Neutrophil (primary cell): ENCODE measurements around the gene HSD17B12.
"Not testable (repeated sequence)": the region's sequence is repeated elsewhere in the genome, so short reads cannot be mapped to it uniquely, and the experiment has no call there.

Experiments
- H3K27ac ChIP-seq: fragments of 200-600 bp; sonication (generic); 2 replicates; pipeline ENCODE4 v1.5.1; 2016; ENCODE audit warnings: mild to moderate bottlenecking, moderate library complexity
- H3K27me3 ChIP-seq: fragments of 200-600 bp; sonication (generic); 2 replicates; pipeline ENCODE4 v1.6.0; 2016; ENCODE audit warnings: mild to moderate bottlenecking
- H3K36me3 ChIP-seq: fragments of 200-600 bp; sonication (generic); 2 replicates; pipeline ENCODE4 v1.5.1; 2017
- H3K4me1 ChIP-seq, 2 experiments: fragments of 200-600 bp in 1 of 2; sonication (generic) in 1 of 2; 1 replicate in 1 of 2; 2 replicates in 1 of 2; pipeline versions ENCODE4 v1.5.1 to v1.6.1; 2013 to 2016; ENCODE audit warnings: low read depth in 1 of 2, low read length in 1 of 2, mild to moderate bottlenecking in 1 of 2, moderate library complexity in 1 of 2; ENCODE audit not compliant: control insufficient read depth in 1 of 2, insufficient read depth in 1 of 2
- H3K4me3 ChIP-seq, 2 experiments: fragments of 200-600 bp in 1 of 2; sonication (generic) in 1 of 2; 1 replicate in 1 of 2; 2 replicates in 1 of 2; pipeline ENCODE4 v1.5.1; 2013 to 2016; ENCODE audit warnings: low read depth in 1 of 2, low read length in 1 of 2, mild to moderate bottlenecking in 1 of 2, moderate library complexity in 1 of 2
- H3K9me3 ChIP-seq: fragments of 200-600 bp; sonication (generic); 2 replicates; pipeline ENCODE4 v1.5.1; 2016
- TF ChIP-seq, protein P1 (sequence below): fragments of 200-600 bp; sonication (generic); IDR thresholded peaks from 2 replicates; pipeline ENCODE4 v1.5.1; 2016; ENCODE audit warnings: antibody characterized with exemption

The HSD17B12 gene

DNA sequence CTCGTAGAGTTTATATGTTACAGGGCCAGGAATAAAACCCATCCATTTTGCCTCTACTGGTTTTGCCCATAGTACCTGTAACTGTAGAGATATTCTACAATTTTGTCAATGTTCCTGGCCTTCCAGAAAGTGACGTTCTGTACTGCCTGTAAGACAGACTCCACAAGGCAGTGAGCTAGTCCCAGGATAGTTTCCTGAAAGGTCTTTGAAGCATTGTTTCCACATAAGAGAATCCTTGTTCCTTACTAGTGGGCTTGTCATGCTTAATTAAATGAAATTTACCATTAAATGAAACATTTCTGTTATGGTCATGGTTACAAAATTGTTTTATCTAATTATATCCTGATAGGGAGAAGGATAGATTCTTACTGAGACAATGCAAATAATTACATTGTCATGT is 80.4 kb downstream of the HSD17B12 start:
- H3K36me3 ChIP-seq = no peaks in the 10 kb centered on the region
- peaks cover 19 to 22% of the 10 kb centered on the region in 2 experiments for H3K4me1 ChIP-seq
- H3K27me3 ChIP-seq = no peaks in the 10 kb centered on the region
- H3K4me3 ChIP-seq = no peak overlapping the region
- no peaks in the 10 kb centered on the region for H3K9me3 ChIP-seq
- H3K27ac ChIP-seq = no peak overlapping the region
- TF ChIP-seq, protein P1, sequence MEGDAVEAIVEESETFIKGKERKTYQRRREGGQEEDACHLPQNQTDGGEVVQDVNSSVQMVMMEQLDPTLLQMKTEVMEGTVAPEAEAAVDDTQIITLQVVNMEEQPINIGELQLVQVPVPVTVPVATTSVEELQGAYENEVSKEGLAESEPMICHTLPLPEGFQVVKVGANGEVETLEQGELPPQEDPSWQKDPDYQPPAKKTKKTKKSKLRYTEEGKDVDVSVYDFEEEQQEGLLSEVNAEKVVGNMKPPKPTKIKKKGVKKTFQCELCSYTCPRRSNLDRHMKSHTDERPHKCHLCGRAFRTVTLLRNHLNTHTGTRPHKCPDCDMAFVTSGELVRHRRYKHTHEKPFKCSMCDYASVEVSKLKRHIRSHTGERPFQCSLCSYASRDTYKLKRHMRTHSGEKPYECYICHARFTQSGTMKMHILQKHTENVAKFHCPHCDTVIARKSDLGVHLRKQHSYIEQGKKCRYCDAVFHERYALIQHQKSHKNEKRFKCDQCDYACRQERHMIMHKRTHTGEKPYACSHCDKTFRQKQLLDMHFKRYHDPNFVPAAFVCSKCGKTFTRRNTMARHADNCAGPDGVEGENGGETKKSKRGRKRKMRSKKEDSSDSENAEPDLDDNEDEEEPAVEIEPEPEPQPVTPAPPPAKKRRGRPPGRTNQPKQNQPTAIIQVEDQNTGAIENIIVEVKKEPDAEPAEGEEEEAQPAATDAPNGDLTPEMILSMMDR = no peak

DNA sequence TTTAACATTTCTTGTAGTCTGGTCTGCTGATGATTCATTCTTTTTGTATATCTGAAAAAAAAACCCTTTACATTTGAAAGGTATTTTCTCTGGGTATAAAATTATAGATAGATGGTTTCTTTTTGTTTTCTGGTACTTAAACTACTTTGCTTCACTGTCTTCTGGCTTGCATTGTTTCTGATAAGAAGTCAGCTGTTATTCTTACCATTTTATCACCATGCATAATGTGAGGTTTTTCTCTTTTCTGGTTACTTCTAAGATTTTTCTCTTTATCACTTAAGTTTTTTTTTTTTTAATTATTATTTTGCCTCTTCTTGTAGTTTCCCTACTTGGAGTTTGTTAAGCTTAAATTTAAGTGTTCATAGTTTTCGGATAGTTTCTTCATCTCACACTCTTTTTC is 84.7 kb downstream of the HSD17B12 start:
- no peaks in the 10 kb centered on the region for H3K9me3 ChIP-seq
- no peak overlapping the region for H3K4me3 ChIP-seq
- TF ChIP-seq, protein P1 = no peak
- H3K27me3 ChIP-seq = no peaks in the 10 kb centered on the region
- no peaks in the 10 kb centered on the region for H3K36me3 ChIP-seq
- H3K27ac ChIP-seq = no peak overlapping the region
- H3K4me1 ChIP-seq = peaks cover 0 to 6% of the 10 kb centered on the region in 2 experiments

DNA sequence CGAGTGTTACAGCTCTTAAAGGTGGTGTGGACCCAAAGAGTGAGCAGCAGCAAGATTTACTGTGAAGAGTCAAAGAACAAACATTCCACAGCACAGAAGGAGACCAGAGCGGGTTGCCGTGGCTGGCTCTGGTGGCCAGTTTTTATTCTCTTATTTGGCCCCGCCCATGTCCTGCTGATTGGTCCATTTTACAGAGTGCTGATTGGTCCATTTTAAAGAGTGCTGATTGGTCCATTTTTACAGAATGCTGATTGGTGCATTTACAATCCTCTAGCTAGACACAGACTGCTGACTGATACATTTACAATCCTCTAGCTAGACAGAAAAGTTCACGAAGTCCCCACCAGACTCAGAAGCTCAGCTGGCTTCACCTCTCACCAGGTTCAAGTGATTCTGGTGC is 88.1 kb downstream of the HSD17B12 start:
- not testable (repeated sequence) for H3K4me3 ChIP-seq, H3K4me1 ChIP-seq, H3K36me3 ChIP-seq, H3K9me3 ChIP-seq, H3K27ac ChIP-seq, H3K27me3 ChIP-seq

DNA sequence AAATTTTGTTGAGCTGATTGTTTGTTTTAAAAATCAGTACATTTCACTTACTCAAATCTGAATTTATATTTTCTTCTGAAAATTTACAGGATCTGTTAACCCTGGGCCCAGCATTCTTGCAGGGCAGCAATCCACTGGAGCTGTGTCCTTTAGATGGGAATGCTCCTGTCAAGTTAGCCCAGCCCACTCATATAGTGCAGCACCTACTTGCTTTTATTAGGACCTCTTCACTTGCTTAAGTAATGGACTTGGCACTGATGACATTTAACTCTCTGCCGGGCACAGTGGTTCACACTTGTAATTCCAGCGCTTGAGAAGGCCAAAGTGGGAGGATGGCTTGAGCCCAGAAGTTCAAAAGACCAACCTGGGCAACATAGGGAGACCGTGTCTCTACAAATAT is 89.6 kb downstream of the HSD17B12 start:
- H3K4me3 ChIP-seq = no peak overlapping the region
- no peaks in the 10 kb centered on the region for H3K36me3 ChIP-seq
- peaks cover 0 to 6% of the 10 kb centered on the region in 2 experiments for H3K4me1 ChIP-seq

DNA sequence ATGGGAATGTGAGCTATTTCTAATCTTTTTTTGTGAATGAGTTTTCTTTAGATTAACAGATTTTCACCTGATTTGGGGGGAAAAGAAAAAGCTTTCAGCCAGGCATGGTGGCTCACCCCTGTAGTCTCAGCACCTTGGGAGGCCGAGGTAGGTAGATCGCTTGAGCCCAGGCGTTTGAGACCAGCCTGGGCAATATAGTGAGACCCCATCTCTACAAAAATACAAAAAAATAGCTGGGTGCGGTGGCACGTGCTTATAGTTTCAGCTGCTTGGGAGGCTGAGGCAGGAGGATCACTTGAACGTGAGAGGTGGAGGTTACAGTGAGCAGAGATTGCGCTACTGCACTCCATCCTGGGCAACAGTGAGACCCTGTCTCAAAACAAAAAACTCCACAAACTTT is 92.2 kb downstream of the HSD17B12 start:
- Histone ChIP-seq H3K9me3 (no peaks in the 10 kb centered on the region), H3K36me3 (no peaks in the 10 kb centered on the region), H3K4me3 (no peak overlapping the region), H3K27ac (no peak overlapping the region), H3K27me3 (no peaks in the 10 kb centered on the region), H3K4me1 (no peaks in the 10 kb centered on the region)
- TF ChIP-seq, protein P1 = no peak

More for the DNA sequence above, 89.6 kb downstream of the HSD17B12 start:
- Histone ChIP-seq H3K27me3 (no peaks in the 10 kb centered on the region), H3K9me3 (no peaks in the 10 kb centered on the region), H3K27ac (no peak overlapping the region)
- TF ChIP-seq, protein P1 = no peak

DNA sequence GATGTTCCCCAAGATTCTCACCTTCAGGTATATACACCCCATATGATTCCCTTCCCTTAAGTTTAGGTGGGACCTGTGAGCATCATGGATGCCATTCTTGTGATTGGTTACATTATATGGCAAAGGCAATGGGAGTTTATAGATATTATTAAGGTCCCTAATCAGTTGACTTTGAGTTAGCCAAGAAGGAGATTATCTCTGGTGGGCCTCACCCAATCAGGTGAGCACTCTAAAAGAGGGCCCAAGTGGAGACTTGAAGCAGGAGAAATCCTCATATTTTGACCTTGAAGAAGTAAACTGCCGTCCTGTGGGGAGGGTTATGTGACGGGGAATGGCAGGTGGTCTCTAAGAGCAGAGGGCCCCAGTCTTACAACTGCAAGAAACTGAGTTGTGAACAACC is 94.2 kb downstream of the HSD17B12 start:
- Histone ChIP-seq H3K27me3 (no peaks in the 10 kb centered on the region), H3K9me3 (no peaks in the 10 kb centered on the region), H3K36me3 (no peaks in the 10 kb centered on the region), H3K4me1 (no peaks in the 10 kb centered on the region), H3K27ac (no peak overlapping the region), H3K4me3 (no peak overlapping the region)
- TF ChIP-seq, protein P1 = no peak
